GM21737 (cell line): ENCODE data around the gene KRTAP10-10.
"Not testable (repeated sequence)": the region's sequence is repeated elsewhere in the genome, so short reads cannot be mapped to it uniquely, and the experiment has no call there.

ENCODE experiments used
- ATAC-seq: cut with Tn5 transposase; IDR thresholded peaks from one replicate; pipeline ENCODE4 v1.9.1; 2021; ENCODE audit warnings: mild to moderate bottlenecking, moderate library complexity; ENCODE audit not compliant: unreplicated experiment

The KRTAP10-10 gene

DNA sequence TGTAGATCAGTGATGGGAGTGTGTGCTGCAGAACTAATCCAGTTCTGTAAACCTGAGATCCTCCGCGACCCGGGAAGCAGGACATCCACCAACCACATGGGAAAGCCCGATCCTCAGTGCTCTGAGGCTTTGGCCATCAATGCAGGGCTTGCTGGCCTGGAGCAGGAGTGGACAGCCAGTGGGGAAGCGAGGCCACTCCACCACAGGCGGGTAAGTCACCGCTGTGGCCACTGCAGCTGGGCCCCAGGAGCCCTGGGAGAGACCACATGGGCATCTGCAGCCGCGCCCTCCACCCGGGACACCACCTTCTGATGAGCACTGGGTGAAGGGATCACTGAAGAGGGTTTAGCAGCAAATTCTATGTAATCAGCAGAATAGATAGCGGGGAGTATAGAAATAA lies 44.0 kb downstream of the KRTAP10-10 start:
- ATAC-seq, result no peak

DNA sequence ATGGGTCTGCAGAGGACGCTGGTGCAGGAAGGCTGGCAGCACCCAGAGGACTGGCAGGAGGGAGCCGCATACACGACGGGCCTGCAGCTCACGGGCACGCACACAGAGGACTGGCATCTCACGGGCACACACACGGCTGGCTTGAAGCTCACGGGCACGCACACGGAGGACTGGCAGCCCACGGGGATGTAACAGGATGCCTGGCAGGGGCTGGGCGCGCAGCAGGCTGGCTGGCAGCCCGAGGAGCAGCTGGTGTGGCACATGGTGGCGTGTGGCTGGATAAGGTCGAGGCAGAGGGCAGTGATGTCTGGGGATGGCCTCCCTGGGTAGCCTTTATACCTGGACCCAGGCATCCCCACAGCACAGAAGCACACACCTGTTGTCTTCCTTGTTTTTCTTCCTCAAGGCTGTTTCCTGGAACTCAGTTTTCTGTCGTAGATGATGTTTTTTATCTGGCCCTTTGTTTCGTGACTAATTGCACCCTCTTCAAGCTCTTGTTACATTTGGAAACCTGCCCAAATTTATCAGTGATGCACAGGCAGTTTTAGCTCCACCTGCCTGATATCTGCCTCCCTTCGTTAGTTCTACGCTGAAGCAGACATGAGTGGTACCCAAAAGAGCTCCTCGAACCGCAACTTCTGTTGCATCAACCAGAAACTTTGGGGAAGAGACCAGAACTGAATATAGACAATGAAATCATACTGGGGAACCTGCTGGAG lies 44.9 kb downstream of the KRTAP10-10 start, which contains the start of gene KRTAP12-1:
Gene KRTAP12-1 (minus strand): TSS at position 303 of the 719 bp plus-strand sequence. CDS start 40 bp downstream, at position 263.
- no peak for ATAC-seq

DNA sequence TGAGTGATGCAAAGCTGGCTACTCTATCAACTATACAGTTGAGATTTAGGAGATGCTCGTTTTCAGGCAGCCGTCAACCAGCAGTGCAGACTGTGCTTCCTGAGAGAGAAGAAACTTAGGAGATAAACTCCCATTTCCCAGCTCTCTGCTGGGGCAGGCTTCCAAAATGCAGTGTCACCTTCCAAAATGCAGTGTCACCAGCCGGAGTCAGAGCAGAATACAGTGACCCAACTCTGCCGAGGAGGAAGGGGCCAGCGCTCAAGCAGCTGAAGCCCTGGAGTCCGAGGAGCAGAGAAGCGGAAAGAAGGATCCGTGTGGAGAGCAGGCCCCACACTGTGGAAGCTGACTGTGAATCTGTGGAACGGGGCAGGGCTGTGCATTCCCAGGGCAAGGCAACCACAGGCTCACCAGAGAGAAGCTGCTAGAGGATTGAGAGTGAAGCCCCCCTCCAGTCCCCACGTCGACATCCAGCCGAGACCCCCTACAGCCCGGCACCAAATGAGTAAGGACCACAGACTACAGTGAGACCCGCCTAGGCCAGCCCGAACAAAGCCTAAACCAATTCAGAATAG lies 45.5 kb downstream of the KRTAP10-10 start:
- no peak for ATAC-seq

DNA sequence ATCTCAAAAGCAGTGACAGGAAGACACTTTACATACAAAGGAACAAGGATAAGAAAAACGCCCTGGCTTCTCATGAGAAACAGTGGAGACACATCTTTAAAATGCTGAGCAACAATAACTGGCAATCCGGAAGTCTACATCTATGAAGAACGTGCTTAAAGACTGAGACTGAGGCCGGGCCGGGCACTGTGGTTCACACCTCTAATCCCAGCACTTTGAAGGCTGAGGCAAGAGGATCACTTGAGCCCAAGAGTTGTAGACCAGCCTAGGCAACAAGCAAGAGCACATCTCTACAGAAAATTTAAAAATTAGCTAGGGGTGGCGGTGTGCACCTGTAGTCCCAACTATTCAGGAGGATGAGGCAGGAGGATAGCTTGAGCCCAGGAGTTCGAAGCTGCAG lies 46.9 kb downstream of the KRTAP10-10 start:
- ATAC-seq, result no peak

DNA sequence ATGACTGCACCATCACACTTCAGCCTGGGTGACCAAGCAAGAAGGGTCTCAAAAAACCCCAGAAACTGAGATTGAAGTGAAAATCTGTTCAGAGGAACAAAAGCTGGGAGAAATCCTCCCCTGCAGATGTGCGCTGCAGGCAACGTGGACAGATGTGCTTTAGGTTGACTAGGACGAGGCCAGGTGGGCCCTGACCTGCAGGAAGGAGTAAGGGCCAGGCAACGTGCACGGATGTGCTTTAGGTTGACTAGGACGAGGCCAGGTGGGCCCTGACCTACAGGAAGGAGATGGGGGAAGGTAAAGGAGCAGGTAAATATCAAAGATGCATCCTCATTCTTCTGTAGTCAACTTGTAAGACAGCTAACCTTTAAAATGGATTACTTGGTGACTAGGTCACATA lies 47.3 kb downstream of the KRTAP10-10 start:
- no peak for ATAC-seq

DNA sequence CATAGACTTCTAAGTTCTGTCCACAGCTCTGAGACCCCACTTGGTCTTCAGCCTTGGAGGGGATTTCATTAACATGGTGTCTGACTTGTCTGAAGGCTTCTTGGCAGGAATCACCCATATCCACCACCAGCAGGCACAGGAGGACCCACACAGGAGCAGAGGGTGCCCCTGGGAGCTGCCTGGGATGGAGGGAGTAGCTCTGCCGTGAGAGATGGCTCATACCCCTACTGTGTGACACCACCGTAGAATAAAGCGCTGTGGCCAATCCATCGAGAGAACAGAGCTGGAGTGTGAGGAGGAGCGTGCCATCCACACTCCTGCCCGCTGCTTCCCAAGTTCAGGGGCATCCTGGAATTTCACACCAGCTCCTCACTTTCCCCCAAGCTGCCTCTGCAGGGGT lies 47.9 kb downstream of the KRTAP10-10 start:
- not testable (repeated sequence) for ATAC-seq

DNA sequence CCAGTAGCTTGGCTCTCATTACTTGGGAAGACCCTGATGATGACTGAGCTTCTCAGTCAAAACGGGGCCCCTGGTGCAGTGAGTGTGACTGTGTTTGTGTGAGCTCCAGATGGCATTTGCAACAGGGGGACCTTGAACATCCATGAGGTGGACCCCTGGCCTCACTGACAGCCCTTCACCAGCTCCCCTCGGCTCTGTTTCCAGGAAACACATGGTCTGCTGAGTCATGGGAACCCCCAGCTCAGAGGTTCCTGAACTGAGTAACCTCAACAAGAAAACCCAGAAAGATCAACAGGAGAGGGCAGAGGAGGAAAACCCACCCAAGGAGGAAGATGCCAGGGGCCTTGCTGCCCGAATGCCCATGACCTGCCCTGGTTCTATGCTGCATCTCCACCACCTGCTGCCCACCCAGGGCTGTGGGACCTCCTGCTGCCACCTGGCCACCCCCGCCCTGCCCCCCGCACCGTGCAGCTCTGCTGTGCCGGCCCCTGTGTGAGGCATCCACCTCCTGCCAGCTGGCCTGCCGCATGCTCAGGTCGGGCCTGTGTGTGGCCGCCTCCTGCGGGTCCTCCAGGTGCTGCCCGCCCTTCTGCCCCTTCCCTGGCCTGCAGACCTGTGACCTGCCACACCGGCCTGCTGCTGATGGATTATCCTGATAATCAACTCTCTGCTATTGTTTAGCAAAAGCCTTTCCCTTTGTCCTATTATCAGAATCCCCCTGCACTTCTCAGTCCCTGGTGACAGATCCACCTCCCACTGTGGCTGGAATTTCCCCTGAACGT lies 49.0 kb downstream of the KRTAP10-10 start:
- ATAC-seq, result no peak

DNA sequence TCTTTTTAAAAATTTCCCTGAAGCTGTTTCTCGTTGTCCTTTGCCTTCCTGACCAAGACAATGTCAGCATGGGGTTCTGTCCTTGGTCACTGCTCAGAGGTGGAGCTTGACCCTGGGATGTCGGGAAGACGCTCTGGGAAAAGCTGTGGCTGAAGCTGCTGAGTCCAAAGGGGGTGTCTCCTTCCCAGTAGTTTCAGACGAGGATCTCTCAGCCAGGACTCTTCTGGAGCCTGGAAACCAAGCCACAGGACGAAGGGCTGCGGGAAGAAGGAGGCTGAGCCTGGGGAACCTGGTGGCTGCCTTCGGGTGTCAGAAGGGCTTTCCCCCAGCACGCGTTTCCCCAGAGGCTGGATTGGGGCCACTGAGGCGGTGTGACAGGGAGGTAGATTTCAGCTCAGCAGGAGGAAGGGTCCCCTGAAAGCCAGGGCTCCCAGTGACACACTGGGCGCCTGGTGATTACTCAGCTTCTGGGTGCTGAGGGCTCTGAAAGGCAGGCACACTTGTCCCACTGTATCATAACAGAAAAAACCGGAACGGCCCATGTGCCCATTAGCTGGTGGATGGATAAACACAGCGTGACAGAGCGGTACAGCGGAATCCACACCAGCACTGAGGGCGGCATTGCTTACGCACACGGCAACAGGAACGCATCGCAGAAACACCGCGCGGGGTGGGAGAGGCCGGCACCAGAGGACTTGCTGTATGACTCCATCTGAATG lies 49.8 kb downstream of the KRTAP10-10 start:
- no peak for ATAC-seq

DNA sequence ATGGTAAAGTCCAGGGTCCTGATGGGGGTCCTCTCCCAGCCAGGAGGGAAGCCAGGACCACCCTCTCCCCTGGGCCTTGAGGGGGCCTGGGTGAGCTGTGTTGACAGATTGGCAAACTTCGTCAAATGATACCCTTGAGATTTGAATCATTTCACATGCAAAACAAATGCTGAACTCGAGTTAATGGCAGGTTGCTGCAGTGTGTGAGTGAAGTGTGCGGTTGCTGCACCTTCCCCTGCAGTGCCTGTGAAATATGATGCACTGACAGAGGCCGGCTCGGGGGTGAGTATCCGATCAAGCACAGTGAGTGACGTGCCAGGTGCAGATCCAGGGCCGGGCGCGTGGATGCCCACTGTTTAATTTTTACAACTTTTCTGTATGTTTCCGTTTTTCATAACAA lies 50.5 kb downstream of the KRTAP10-10 start:
- ATAC-seq, result no peak
